Vagina (tissue), 2 donors: Measurements from ENCODE around the gene CYP26B1.

Experiments used
- POLR2A ChIP-seq, 2 donors: fragments of 450-650 bp; IDR thresholded peaks; one replicate each; pipeline ENCODE4 v1.6.1; 2017; ENCODE audit warnings: antibody characterized with exemption in 2 of 2, mild to moderate bottlenecking in 2 of 2, moderate library complexity in 2 of 2
- POLR2AphosphoS5 ChIP-seq, 2 donors: sonication (generic); formaldehyde crosslinking; IDR thresholded peaks; one replicate each; pipeline ENCODE4 v1.9.0; 2017; ENCODE audit warnings: antibody characterized with exemption in 2 of 2, mild to moderate bottlenecking in 2 of 2, low read depth in 1 of 2; ENCODE audit not compliant: insufficient read depth in 1 of 2
- TF ChIP-seq, protein P1 (sequence below), 3 experiments: fragments of 450-650 bp in 2 of 3; fragments of 200-600 bp in 1 of 3; sonication (generic) in 1 of 3; IDR thresholded peaks; one replicate each; pipeline ENCODE4 v1.5.1; 2017 to 2019; ENCODE audit warnings: antibody characterized with exemption in 3 of 3, mild to moderate bottlenecking in 2 of 3, moderate library complexity in 2 of 3

DNA sequence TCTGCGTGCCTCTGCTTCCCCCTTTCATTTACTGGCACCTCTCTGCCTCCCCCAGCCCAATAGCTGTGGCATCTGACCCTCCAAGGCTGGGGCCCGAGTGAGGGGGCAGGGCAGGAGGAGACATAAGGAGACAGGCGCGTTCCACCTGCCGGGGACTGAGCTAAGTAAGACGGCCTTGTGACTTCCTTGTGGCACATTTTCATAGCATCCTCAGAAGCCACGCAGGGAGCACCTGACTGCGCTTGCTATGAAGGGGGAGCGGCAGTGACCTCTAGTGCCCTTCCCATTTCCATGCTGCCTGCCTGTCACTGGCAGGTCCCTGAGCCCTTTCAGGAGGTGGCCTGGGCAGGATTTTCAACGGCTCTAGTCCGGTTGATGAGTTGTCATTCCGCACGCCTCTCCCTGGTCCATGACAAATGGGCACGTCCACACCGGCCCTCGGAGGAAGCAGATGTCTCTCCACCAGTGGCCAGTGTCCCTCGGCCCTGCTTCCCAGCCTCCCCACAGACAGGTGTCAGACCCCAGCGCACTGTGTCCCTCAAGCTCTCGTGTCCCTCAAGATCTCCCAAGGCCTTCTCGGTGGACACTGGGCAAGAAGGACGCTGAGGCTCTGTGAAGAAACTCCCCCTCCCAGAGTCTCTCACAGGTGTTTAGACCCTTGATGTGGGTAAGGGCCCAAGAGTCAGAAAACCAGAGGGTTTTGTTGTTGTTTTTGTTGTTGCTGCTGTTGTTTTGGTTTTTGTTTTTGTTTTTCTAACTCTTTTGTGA is 42.7 kb downstream of the CYP26B1 start:
- TF ChIP-seq POLR2AphosphoS5 (IDR thresholded peaks at IDR 0.05; ENCODE audit: insufficient read depth in 1 of 2, low read depth in 1 of 2): no peak
- TF ChIP-seq, protein P1, sequence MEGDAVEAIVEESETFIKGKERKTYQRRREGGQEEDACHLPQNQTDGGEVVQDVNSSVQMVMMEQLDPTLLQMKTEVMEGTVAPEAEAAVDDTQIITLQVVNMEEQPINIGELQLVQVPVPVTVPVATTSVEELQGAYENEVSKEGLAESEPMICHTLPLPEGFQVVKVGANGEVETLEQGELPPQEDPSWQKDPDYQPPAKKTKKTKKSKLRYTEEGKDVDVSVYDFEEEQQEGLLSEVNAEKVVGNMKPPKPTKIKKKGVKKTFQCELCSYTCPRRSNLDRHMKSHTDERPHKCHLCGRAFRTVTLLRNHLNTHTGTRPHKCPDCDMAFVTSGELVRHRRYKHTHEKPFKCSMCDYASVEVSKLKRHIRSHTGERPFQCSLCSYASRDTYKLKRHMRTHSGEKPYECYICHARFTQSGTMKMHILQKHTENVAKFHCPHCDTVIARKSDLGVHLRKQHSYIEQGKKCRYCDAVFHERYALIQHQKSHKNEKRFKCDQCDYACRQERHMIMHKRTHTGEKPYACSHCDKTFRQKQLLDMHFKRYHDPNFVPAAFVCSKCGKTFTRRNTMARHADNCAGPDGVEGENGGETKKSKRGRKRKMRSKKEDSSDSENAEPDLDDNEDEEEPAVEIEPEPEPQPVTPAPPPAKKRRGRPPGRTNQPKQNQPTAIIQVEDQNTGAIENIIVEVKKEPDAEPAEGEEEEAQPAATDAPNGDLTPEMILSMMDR (IDR thresholded peaks at IDR 0.05): no peak
- no peak for TF ChIP-seq POLR2A (IDR thresholded peaks at IDR 0.05)
